Activated CD4-positive, alpha-beta T cell treated with anti-CD3 and anti-CD28 coated beads for 36 hours (primary cell): Measurements from ENCODE around the gene DLX2. TPM values are rescaled to one million over a fixed set of nuclear protein-coding genes. Genes with fewer than 3 reads are reported as not detected.
"Not testable (repeated sequence)": the region's sequence is repeated elsewhere in the genome, so short reads cannot be mapped to it uniquely, and the experiment has no call there.

Experiments
- ATAC-seq: fragments of 200-7000 bp; cut with Tn5 transposase; one replicate; pipeline ENCODE4 v1.10.0; 2021; ENCODE audit warnings: mild to moderate bottlenecking, moderate library complexity
- CTCF ChIA-PET: fragments of 350-600 bp; sonication (Branson Sonifier 250); formaldehyde crosslinking; loops from one replicate; lab custom pipeline; 2021; ENCODE audit warnings: antibody characterized with exemption; lab: Charles Lee
- POLR2A ChIA-PET: fragments of 350-600 bp; sonication (Branson Sonifier 250); formaldehyde crosslinking; loops from one replicate; lab custom pipeline; 2021; ENCODE audit warnings: antibody characterized with exemption, inconsistent platforms; lab: Charles Lee
- DNase-seq: peaks from one replicate; pipeline ENCODE4 v3.0.0-alpha.2; 2020
- H3K27ac Mint-ChIP-seq: one replicate; pipeline ENCODE4 v1.8.0; 2021; ENCODE audit warnings: mixed read lengths
- H3K27me3 Mint-ChIP-seq: one replicate; pipeline ENCODE4 v1.8.0; 2021; ENCODE audit warnings: mixed read lengths
- H3K36me3 Mint-ChIP-seq: one replicate; pipeline ENCODE4 v1.8.0; 2021; ENCODE audit warnings: low read depth, mixed read lengths
- H3K4me1 Mint-ChIP-seq: one replicate; pipeline ENCODE4 v1.8.0; 2021; ENCODE audit warnings: mixed read lengths
- H3K4me3 Mint-ChIP-seq: one replicate; pipeline ENCODE4 v1.8.0; 2021; ENCODE audit warnings: mild to moderate bottlenecking, moderate library complexity, mixed read lengths
- H3K9me3 Mint-ChIP-seq: one replicate; pipeline ENCODE4 v1.8.0; 2021; ENCODE audit warnings: low read depth, mixed read lengths
- intact Hi-C, 2 experiments: fragments of 100-400 bp; cut with DNase I in 1 of 2; cut with micrococcal nuclease in 1 of 2; formaldehyde crosslinking; loops; one replicate each; pipeline versions ENCODE4 v1.14.2 to v1.15.1; 2022 to 2024; cut with DNase I, micrococcal nuclease
- total RNA-seq, 2 experiments: library from RNA; stranded (reverse); gene quantifications; one replicate each; pipeline ENCODE4 v1.2.3, GENCODE V29; 2021

The DLX2 gene
- total RNA-seq, 2 experiments from 2014 or later: not detected

DNA sequence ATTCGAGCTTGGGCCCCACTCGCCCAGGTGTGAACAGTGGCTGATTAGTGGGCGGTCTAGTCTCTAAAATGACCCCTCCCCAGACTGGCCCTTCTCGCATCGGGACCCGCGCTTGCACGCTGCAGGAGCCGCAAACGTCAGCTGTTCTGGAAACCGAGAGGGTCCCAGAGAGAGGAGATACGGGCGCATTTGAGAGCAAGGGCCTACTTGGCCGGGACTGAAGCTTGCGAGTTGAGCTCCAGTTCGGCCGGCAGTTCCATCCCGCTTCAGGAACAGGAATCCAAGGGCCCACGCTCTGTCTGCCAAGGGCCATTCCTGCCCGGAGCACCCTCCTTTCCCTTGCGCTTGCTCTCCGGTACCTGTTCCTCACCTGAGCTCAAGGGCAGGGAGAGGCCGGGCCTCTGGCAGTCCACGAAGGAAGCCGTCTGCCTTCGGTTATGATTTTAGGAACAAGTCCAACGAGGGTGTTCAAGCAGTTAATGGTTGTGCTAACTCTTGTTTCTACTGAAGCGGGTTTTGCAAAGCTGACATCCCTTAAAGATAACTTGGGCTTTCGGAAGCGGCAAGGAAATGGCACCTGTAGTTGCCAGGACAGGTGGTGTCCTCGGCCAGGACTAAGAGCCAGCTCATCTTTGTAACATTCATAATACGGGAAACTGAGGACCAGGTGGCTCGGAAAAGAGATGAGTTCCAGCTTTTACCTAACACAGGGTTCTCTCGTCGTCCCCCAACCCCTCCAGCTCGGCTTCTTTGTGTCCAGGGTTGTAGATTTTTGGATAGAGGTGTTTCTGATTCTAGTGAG is 21.3 kb downstream of the DLX2 start:
- POLR2A ChIA-PET: no interaction called here
- peaks cover 70% of the 10 kb centered on the region for H3K27me3 Mint-ChIP-seq

DNA sequence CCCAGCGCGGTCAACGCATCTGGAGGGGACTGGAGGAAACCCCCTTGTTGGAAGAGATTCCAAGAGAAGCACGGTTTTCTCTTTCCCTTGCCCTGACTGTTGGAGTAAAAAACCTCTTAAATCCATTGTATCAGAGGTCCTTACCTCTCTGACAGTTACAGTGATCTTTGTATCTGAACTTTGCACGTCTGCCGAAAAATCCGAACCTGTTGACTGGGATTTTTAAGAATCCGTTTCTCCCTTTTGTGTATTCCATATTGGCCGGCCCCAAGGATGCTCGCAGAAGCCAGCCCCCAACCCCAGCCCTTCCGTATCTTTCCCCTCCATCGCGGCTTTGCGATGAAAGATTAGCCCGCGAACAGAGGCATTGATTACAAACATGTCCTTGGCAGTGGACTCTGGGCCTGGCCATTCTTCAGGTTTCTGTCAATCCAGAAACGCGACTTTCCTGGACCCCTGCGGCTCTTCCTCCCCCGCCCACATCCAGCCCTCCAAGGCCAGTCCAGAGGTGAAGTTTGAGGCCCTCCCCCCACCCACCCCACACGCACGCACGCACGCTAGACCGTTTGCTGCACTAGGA is 22.0 kb downstream of the DLX2 start:
- peaks cover 72% of the 10 kb centered on the region for H3K27me3 Mint-ChIP-seq
- CTCF ChIA-PET: interaction anchor here (0.8 to 7.2 kb wide), 2 partner anchors 22 to 311 kb away, joined by 3 to 93 read pairs; partner anchors contain the start of gene DLX2
- no peak overlapping the region for H3K27ac Mint-ChIP-seq
- peaks cover 4% of the 10 kb centered on the region for H3K36me3 Mint-ChIP-seq
- no peak overlapping the region for H3K4me3 Mint-ChIP-seq
- peaks cover 32% of the 10 kb centered on the region for H3K4me1 Mint-ChIP-seq
- ATAC-seq (no peak), DNase-seq (no peak)
- no peaks in the 10 kb centered on the region for H3K9me3 Mint-ChIP-seq
- POLR2A ChIA-PET: no interaction called here
- intact Hi-C loops: loop anchor here in 1 of 2 experiments (10.0 kb wide), 1 partner anchor 1366 kb away; the partner anchor contains the start of gene SP5

More for the DNA sequence above, 21.3 kb downstream of the DLX2 start:
- H3K4me1 Mint-ChIP-seq: peaks cover 36% of the 10 kb centered on the region
- H3K4me3 Mint-ChIP-seq: no peak overlapping the region
- intact Hi-C loops: loop anchor here in 1 of 2 experiments (10.0 kb wide), 1 partner anchor 1367 kb away; the partner anchor contains the start of gene SP5
- DNase-seq (no peak), ATAC-seq (no peak)
- no peak overlapping the region for H3K27ac Mint-ChIP-seq
- H3K36me3 Mint-ChIP-seq: peaks cover 2% of the 10 kb centered on the region
- no peaks in the 10 kb centered on the region for H3K9me3 Mint-ChIP-seq
- CTCF ChIA-PET: interaction anchor here (0.6 to 7.2 kb wide), 9 partner anchors 10 to 1153 kb away, joined by 3 to 93 read pairs (median 5); partner anchors contain the start of gene DLX2

DNA sequence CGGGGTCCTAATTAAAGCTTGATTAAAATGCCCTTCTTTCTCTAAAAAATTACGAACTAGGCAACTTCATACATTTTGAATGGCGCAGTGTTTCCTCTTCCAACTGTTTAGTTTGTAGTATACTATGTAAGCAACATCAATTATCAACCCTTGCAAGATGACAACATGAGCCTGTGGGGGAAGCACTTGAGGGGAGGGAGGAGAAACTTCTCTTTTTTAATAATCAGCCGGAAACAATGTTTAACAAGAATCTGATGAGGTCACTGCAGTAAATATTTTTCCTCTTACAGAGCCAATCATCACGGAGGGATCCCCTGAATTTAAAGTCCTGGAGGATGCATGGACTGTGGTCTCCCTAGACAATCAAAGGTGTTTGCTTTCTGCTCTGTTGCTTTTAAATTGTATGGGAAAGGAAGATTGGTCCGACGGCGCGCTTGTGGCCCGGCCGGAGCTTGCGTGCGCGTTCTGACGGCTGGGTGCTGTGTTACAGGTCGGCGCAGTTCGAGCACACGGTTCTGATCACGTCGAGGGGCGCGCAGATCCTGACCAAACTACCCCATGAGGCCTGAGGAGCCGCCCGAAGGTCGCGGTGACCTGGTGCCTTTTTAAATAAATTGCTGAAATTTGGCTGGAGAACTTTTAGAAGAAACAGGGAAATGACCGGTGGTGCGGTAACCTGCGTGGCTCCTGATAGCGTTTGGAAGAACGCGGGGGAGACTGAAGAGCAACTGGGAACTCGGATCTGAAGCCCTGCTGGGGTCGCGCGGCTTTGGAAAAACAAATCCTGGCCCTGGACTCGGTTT is 22.7 kb downstream of the DLX2 start:
- POLR2A ChIA-PET: no interaction called here

DNA sequence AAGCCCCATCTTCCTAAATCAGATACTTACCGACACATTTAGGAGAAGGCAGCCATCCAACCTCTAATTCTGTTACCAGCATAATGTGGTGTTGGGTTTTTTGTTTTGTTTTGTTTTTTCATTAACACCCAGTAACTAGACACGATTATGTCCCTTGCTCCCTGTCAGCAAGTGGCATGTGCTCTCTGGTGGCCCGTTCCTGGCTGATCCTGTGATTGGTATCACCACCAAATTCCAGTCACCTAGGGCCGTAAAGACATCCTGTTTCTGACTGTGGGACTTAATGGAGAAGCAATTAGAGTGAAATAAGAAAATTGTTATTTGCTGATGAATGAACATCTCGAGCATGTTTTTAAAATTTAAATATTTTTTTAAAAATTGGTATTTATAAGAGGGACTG is 23.3 kb downstream of the DLX2 start:
- Mint-ChIP-seq H3K27ac (no peak overlapping the region), H3K9me3 (no peaks in the 10 kb centered on the region), H3K36me3 (peaks cover 4% of the 10 kb centered on the region), H3K4me3 (no peak overlapping the region), H3K27me3 (peaks cover 67% of the 10 kb centered on the region), H3K4me1 (peaks cover 22% of the 10 kb centered on the region)
- ATAC-seq (no peak), DNase-seq (no peak)
- CTCF ChIA-PET: interaction anchor here (0.8 to 1.2 kb wide), 3 partner anchors 11 to 1230 kb away, joined by 3 to 4 read pairs (median 4); no protein-coding TSS in a partner anchor
- POLR2A ChIA-PET: interaction anchor here (0.8 kb wide), 1 partner anchor 27 kb away, joined by 3 read pairs; no protein-coding TSS in a partner anchor
- intact Hi-C loops: no loop called here

More for the DNA sequence above, 22.7 kb downstream of the DLX2 start:
- no peak overlapping the region for H3K4me3 Mint-ChIP-seq
- intact Hi-C loops: loop anchor here in 1 of 2 experiments (10.0 kb wide), 1 partner anchor 1365 kb away; the partner anchor contains the start of gene SP5
- ATAC-seq (no peak), DNase-seq (no peak)
- H3K27me3 Mint-ChIP-seq: peaks cover 70% of the 10 kb centered on the region
- CTCF ChIA-PET: interaction anchor here (1.0 kb wide), 1 partner anchor 11 kb away, joined by 3 read pairs; no protein-coding TSS in a partner anchor
- peaks cover 25% of the 10 kb centered on the region for H3K4me1 Mint-ChIP-seq
- no peaks in the 10 kb centered on the region for H3K9me3 Mint-ChIP-seq
- peaks cover 4% of the 10 kb centered on the region for H3K36me3 Mint-ChIP-seq
- no peak overlapping the region for H3K27ac Mint-ChIP-seq

GRCh38 chr2:172074254-172074653 is 28.4 kb downstream of the DLX2 start:
- H3K27me3 Mint-ChIP-seq: peaks cover 27% of the 10 kb centered on the region
- ChIA-PET CTCF (interaction anchor here (1.7 kb wide), 1 partner anchor 17 kb away, joined by 5 read pairs; no protein-coding TSS in a partner anchor), POLR2A (no interaction called here)
- DNase-seq: no peak
- no peak overlapping the region for H3K27ac Mint-ChIP-seq
- no peak overlapping the region for H3K4me3 Mint-ChIP-seq
- no peak for ATAC-seq
- no peaks in the 10 kb centered on the region for H3K4me1 Mint-ChIP-seq
- no peaks in the 10 kb centered on the region for H3K9me3 Mint-ChIP-seq
- intact Hi-C loops: no loop called here
- H3K36me3 Mint-ChIP-seq: peaks cover 6% of the 10 kb centered on the region

GRCh38 chr2:172073518-172073917 is 29.2 kb downstream of the DLX2 start:
- no peak overlapping the region for H3K4me3 Mint-ChIP-seq
- peaks cover 9% of the 10 kb centered on the region for H3K36me3 Mint-ChIP-seq
- ChIA-PET CTCF (interaction anchor here (1.0 to 1.7 kb wide), 2 partner anchors 16 to 36 kb away, joined by 3 to 5 read pairs; no protein-coding TSS in a partner anchor), POLR2A (interaction anchor here (0.6 kb wide), 1 partner anchor 88 kb away, joined by 3 read pairs; no protein-coding TSS in a partner anchor)
- intact Hi-C loops: no loop called here
- no peak overlapping the region for H3K27ac Mint-ChIP-seq
- ATAC-seq (no peak), DNase-seq (no peak)
- no peaks in the 10 kb centered on the region for H3K9me3 Mint-ChIP-seq
- H3K27me3 Mint-ChIP-seq: peaks cover 21% of the 10 kb centered on the region
- no peaks in the 10 kb centered on the region for H3K4me1 Mint-ChIP-seq

DNA sequence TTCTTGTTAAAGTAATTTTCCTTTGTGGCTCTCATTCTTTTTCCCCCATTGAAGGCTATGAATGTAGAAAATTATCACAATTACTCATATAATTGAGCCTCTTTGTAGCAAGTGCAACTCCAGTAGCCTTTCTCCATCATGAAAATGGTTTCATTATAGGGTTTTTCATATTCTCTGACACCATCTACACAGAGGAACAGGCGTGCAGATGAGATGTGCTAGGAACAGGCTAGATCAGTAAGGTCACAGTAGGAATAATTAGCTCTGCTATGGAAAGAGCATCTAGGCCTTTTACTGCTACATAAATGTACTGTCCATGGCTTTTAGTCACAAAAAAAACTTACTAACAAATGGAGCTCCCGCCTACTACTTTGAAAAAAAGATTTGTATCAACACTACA is 30.0 kb downstream of the DLX2 start:
- no peak overlapping the region for H3K27ac Mint-ChIP-seq
- H3K27me3 Mint-ChIP-seq: peaks cover 18% of the 10 kb centered on the region
- DNase-seq (no peak), ATAC-seq (no peak)
- H3K36me3 Mint-ChIP-seq: peaks cover 9% of the 10 kb centered on the region
- ChIA-PET POLR2A (no interaction called here), CTCF (interaction anchor here (1.0 to 1.7 kb wide), 2 partner anchors 15 to 35 kb away, joined by 3 to 5 read pairs; no protein-coding TSS in a partner anchor)
- H3K9me3 Mint-ChIP-seq: no peaks in the 10 kb centered on the region
- intact Hi-C loops: no loop called here
- H3K4me3 Mint-ChIP-seq: no peak overlapping the region
- H3K4me1 Mint-ChIP-seq: no peaks in the 10 kb centered on the region

- Mint-ChIP-seq H3K36me3 (peaks cover 11% of the 10 kb centered on the region), H3K27ac (no peak overlapping the region), H3K4me3 (no peak overlapping the region), H3K27me3 (peaks cover 18% of the 10 kb centered on the region), H3K4me1 (no peaks in the 10 kb centered on the region), H3K9me3 (no peaks in the 10 kb centered on the region)
- intact Hi-C loops: no loop called here
- POLR2A ChIA-PET: no interaction called here
- no peak for ATAC-seq
- no peak for DNase-seq
- CTCF ChIA-PET: interaction anchor here (0.7 to 1.7 kb wide), 3 partner anchors 11 to 33 kb away, joined by 3 to 5 read pairs (median 3); no protein-coding TSS in a partner anchor
Measured at GRCh38 chr2:172072303-172072702, 30.4 kb downstream of the DLX2 start.

GRCh38 chr2:172070936-172071335 is 31.8 kb downstream of the DLX2 start:
- ATAC-seq (no peak), DNase-seq (no peak)
- Mint-ChIP-seq H3K9me3 (no peaks in the 10 kb centered on the region), H3K36me3 (peaks cover 9% of the 10 kb centered on the region), H3K4me3 (no peak overlapping the region), H3K4me1 (no peaks in the 10 kb centered on the region), H3K27ac (no peak overlapping the region), H3K27me3 (peaks cover 11% of the 10 kb centered on the region)
- intact Hi-C loops: no loop called here
- POLR2A ChIA-PET: no interaction called here
- CTCF ChIA-PET: interaction anchor here (0.6 kb wide), 1 partner anchor 89 kb away, joined by 4 read pairs; no protein-coding TSS in a partner anchor

- H3K27me3 Mint-ChIP-seq, H3K4me3 Mint-ChIP-seq, DNase-seq, CTCF ChIA-PET, POLR2A ChIA-PET, intact Hi-C loops, H3K4me1 Mint-ChIP-seq, ATAC-seq, H3K27ac Mint-ChIP-seq, H3K9me3 Mint-ChIP-seq: not testable (repeated sequence)
- peaks cover 19% of the 10 kb centered on the region for H3K36me3 Mint-ChIP-seq
Measured at GRCh38 chr2:172067905-172068304, 34.8 kb downstream of the DLX2 start.
